ENCODE results near the gene RAD51D. TPM values are rescaled to one million over a fixed set of nuclear protein-coding genes. Genes with fewer than 3 reads are reported as not detected.

Gene RAD51D
- total RNA-seq, 2 experiments from 2014 or later = 19.9 to 31.8 TPM

DNA sequence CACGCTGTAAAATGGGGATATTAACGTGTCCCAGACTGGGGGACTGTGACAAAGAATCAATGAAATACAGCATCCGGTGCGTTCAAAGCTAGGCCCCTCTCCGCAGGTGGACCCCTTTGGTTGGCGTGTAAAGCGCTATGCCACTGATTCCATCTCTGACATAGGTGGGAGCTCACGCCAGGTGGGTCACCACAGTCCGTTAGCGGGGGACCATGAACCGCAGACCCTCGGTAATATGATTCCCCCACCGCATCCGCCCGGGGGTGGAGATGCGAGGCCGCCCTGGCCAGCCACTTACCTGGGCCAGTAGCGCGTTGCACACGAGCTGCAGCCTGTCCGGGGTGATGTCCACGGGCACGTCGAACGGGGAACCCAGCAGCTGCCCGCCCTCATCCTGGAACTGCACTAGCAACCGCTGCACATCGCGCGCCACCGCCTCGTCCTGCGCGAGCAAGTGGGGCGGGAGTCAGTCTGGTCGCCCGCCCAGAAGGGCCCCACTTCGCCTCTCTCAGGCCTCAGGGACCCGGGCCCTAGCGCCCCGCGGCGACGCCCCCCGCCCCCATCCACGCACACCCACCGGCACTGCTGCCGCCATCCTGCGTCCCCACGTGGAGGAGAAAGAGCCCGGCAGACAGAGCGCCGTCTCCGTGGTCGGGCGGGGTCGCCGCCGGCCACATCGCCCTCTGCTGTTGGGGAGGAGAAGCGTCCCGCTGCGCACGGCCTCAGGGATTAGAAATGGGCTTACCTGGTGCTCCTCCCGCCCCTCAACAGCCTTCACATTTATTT is 22.2 kb upstream of the RAD51D start, which contains the start of gene NLE1:
TSS of gene NLE1 (minus strand) at position 623 of the 786 bp plus-strand sequence. CDS start at position 595, 28 bp downstream.
- Mint-ChIP-seq H3K36me3 (ENCODE audit: low read depth) (peaks cover 26% of the 10 kb centered on the region), H3K4me3 (peak within 1 kb of the TSS; percentile 80), H3K27ac (peak within 1 kb of the TSS; percentile 81), H3K9me3 (ENCODE audit: low read depth) (no peaks in the 10 kb centered on the region), H3K4me1 (peaks cover 14% of the 10 kb centered on the region), H3K27me3 (no peaks in the 10 kb centered on the region)
- POLR2A ChIA-PET = interaction anchor here (0.8 to 1.6 kb wide), 3 partner anchors 11 to 119 kb away, joined by 3 to 5 read pairs (median 3); no protein-coding TSS in a partner anchor
- CTCF ChIA-PET = interaction anchor here (0.6 to 1.8 kb wide), 10 partner anchors 11 to 307 kb away, joined by 3 to 5 read pairs (median 3); partner anchors contain the start of genes RAD51D, SLFN13 and SLFN5
- intact Hi-C loops (cut with DNase I, micrococcal nuclease) = loop anchor here in 1 of 2 experiments (1.0 to 5.0 kb wide), 13 partner anchors 53 to 667 kb away; partner anchors contain the start of genes AP2B1, LIG3, PEX12 and RASL10B
- DNase-seq (peak; percentile 94), ATAC-seq (peak; percentile 93)

DNA sequence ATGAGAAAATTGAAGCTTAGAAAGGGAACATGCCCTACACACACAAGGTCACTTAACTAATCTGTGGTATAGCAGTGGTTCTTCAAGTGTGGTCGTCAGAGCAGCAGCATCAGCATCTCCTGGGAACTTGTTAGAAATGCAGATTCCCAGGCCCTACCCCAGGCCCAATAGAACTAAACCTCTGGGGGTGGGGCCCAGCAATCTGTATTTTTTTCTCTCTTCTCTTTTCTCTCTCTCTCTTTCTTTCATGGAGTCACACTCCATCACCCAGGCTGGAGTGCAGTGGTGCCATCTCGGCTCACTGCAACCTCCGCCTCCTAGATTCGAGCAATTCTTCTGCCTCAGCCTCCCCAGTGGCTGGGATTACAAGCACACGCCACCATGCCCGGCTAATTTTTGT is 18.6 kb upstream of the RAD51D start:
- no peaks in the 10 kb centered on the region for H3K27me3 Mint-ChIP-seq
- no peaks in the 10 kb centered on the region for H3K9me3 Mint-ChIP-seq (ENCODE audit: low read depth)
- intact Hi-C loops (cut with DNase I, micrococcal nuclease) = no loop called here
- no peak for ATAC-seq
- no peak overlapping the region for H3K27ac Mint-ChIP-seq
- no peak overlapping the region for H3K4me3 Mint-ChIP-seq
- ChIA-PET POLR2A (no interaction called here), CTCF (interaction anchor here (0.9 kb wide), 1 partner anchor 47 kb away, joined by 3 read pairs; no protein-coding TSS in a partner anchor)
- peaks cover 52% of the 10 kb centered on the region for H3K36me3 Mint-ChIP-seq (ENCODE audit: low read depth)
- DNase-seq = no peak
- H3K4me1 Mint-ChIP-seq = peaks cover 11% of the 10 kb centered on the region

GRCh38 chr17:35135322-35135721 is 15.7 kb upstream of the RAD51D start:
- intact Hi-C loops (cut with DNase I, micrococcal nuclease) = no loop called here

DNA sequence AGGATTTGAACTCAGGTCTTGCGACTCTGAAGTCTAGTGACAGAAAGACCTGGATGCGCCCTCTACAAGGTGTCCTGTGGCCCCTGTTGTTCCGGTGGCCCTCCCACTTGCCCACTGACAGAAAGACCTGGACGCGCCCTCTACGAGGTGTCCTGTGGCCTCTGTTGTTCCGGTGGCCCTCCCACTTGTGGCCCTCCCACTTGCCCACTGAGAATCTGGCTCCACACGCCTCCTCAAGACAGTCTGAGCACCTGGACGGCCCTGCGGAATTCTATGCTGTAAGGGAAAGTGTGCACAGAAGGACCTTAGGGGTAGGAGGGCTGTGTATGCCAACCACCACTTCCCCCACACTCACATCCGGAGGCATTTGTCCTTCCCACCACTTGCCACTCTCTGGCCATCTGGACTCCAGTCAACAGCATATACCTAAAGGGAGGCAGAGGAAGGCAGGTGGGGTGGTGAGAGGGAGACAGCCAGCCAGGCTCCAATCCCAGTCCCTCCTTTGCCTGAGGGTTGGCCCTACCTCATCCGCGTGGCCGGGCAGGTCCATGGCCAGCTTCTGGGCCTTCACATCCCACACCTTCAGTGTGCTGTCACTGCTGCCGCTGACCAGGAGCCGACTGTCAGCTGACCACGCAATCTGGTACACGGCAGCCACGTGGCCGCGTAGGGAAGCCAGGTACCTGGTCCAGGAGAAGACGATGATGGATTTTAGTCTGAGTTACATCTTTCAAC is 13.3 kb upstream of the RAD51D start:
- CTCF ChIA-PET = interaction anchor here (0.9 kb wide), 1 partner anchor 9 kb away, joined by 3 read pairs; no protein-coding TSS in a partner anchor

More at GRCh38 chr17:35135322-35135721, 15.7 kb upstream of the RAD51D start:
- CTCF ChIA-PET = no interaction called here
- no peak overlapping the region for H3K4me3 Mint-ChIP-seq
- peaks cover 59% of the 10 kb centered on the region for H3K36me3 Mint-ChIP-seq (ENCODE audit: low read depth)
- H3K9me3 Mint-ChIP-seq (ENCODE audit: low read depth) = no peaks in the 10 kb centered on the region
- H3K4me1 Mint-ChIP-seq = peaks cover 3% of the 10 kb centered on the region
- POLR2A ChIA-PET = no interaction called here
- DNase-seq = no peak
- no peaks in the 10 kb centered on the region for H3K27me3 Mint-ChIP-seq
- H3K27ac Mint-ChIP-seq = no peak overlapping the region
- ATAC-seq = no peak

DNA sequence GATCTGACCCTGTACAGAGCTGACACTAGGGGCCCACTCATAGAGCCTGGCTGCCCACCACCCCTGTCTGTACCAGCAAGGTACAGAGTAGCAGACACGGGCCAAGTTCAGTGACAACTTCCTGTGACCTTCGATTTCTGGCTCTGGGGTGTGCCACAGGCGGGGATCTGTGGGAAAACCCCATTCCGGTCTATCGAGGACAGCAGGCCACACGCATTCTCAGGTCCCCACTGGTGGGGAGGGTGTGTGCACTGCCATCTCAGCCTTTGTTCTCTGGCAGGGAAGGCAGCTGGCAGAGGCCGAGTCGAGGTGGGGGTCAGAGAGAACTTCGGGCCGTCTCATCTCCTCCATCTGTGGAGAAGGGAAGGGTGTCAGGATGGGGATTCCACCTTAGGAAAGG is 12.4 kb upstream of the RAD51D start:
- H3K36me3 Mint-ChIP-seq (ENCODE audit: low read depth) = peaks cover 42% of the 10 kb centered on the region
- CTCF ChIA-PET = no interaction called here
- H3K27ac Mint-ChIP-seq = no peak overlapping the region

More for the DNA sequence above, 13.3 kb upstream of the RAD51D start:
- ATAC-seq = no peak
- no peak for DNase-seq
- POLR2A ChIA-PET = no interaction called here
- Mint-ChIP-seq H3K36me3 (ENCODE audit: low read depth) (peaks cover 45% of the 10 kb centered on the region), H3K27ac (no peak overlapping the region), H3K27me3 (no peaks in the 10 kb centered on the region), H3K4me3 (no peak overlapping the region), H3K9me3 (ENCODE audit: low read depth) (no peaks in the 10 kb centered on the region), H3K4me1 (no peaks in the 10 kb centered on the region)
- intact Hi-C loops (cut with DNase I, micrococcal nuclease) = no loop called here

DNA sequence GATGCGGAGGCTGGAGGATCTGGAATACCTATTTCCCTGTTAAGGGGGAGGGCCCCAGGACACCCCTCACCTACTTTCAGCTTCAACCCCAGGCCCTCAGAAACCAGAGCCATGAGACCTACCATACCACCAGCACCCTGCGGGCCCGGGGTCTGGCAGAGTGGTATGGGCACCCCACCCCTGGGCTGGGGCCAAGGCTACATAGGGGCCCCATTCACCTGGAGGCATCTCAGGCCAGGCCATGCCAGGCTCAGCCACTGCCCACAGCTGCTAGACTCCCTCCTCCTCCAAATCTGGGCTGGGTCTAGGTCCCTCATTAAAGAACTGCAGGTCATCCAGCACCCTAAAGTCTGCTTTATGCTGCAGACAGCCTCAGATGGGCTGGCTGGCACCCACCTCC is 10.7 kb upstream of the RAD51D start:
- H3K9me3 Mint-ChIP-seq (ENCODE audit: low read depth) = no peaks in the 10 kb centered on the region
- DNase-seq = no peak
- H3K27me3 Mint-ChIP-seq = no peaks in the 10 kb centered on the region
- intact Hi-C loops (cut with DNase I, micrococcal nuclease) = no loop called here
- H3K4me3 Mint-ChIP-seq = no peak overlapping the region
- no peaks in the 10 kb centered on the region for H3K4me1 Mint-ChIP-seq
- ChIA-PET POLR2A (interaction anchor here (0.6 to 1.2 kb wide), 4 partner anchors 9 to 77 kb away, joined by 3 to 10 read pairs (median 4); no protein-coding TSS in a partner anchor), CTCF (interaction anchor here (1.1 to 1.9 kb wide), 3 partner anchors 10 to 11 kb away, joined by 3 to 13 read pairs (median 4); partner anchors contain the start of gene RAD51D)
- H3K27ac Mint-ChIP-seq = no peak overlapping the region
- H3K36me3 Mint-ChIP-seq (ENCODE audit: low read depth) = peaks cover 29% of the 10 kb centered on the region
- ATAC-seq = no peak

More for the DNA sequence above, 12.4 kb upstream of the RAD51D start:
- no peaks in the 10 kb centered on the region for H3K27me3 Mint-ChIP-seq
- intact Hi-C loops (cut with DNase I, micrococcal nuclease) = no loop called here
- no peak for ATAC-seq
- H3K4me3 Mint-ChIP-seq = no peak overlapping the region
- DNase-seq = no peak
- H3K9me3 Mint-ChIP-seq (ENCODE audit: low read depth) = no peaks in the 10 kb centered on the region
- POLR2A ChIA-PET = no interaction called here
- H3K4me1 Mint-ChIP-seq = no peaks in the 10 kb centered on the region

- ATAC-seq (peak; percentile 52), DNase-seq (no peak)
- Mint-ChIP-seq H3K9me3 (ENCODE audit: low read depth) (no peaks in the 10 kb centered on the region), H3K36me3 (ENCODE audit: low read depth) (peaks cover 29% of the 10 kb centered on the region), H3K4me3 (no peak overlapping the region), H3K27ac (no peak overlapping the region), H3K27me3 (no peaks in the 10 kb centered on the region), H3K4me1 (no peaks in the 10 kb centered on the region)
- CTCF ChIA-PET = interaction anchor here (1.9 kb wide), 1 partner anchor 10 kb away, joined by 13 read pairs; the partner anchor contains the start of gene RAD51D
- intact Hi-C loops (cut with DNase I, micrococcal nuclease) = no loop called here
- POLR2A ChIA-PET = interaction anchor here (0.6 to 1.2 kb wide), 3 partner anchors 9 to 52 kb away, joined by 3 to 10 read pairs (median 4); no protein-coding TSS in a partner anchor
Observed at GRCh38 chr17:35129973-35130351, 10.3 kb upstream of the RAD51D start.

DNA sequence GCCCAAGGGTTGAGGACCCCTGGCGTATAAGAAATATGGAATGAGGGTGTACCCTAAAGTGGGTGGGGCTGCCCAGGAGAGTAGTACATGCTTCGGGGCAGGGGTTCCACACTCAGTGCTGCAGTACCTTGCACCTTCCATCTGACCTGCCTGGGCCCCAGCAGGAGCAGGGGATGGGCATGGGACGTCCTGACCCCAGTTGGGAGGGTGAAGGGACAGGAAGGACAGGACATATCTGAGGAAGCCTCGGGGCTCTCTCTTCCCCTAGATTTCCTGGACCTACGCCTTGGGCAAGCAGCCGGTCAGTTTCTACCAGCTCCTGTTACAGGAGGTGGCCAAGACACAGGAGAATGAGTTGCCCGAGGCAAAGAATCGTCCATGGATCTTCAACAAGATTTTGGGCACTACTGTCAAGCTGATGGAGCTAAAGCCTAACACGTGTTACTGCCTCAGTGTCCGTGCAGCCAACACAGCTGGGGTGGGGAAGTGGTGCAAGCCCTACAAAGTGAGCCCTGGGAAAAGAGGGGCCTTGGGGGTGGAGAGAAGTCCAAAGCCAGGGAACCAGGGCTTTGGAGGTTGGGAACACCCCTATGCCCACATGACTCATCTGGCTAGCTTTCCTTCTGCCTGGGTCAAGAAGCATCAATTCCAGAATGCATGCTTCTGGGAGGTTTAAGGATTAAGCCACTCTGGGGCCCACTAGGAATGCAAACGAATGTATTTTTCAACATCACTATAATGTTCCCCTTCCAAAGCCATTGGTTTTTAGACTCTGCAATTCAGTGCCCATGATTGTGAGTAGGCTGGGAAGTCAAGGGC is 9.7 kb upstream of the RAD51D start:
- Mint-ChIP-seq H3K27me3 (no peaks in the 10 kb centered on the region), H3K4me1 (no peaks in the 10 kb centered on the region), H3K9me3 (ENCODE audit: low read depth) (no peaks in the 10 kb centered on the region), H3K27ac (no peak overlapping the region), H3K36me3 (ENCODE audit: low read depth) (peaks cover 25% of the 10 kb centered on the region), H3K4me3 (no peak overlapping the region)
- ATAC-seq = no peak
- ChIA-PET POLR2A (no interaction called here), CTCF (interaction anchor here (0.6 to 1.9 kb wide), 3 partner anchors 9 to 104 kb away, joined by 3 to 13 read pairs (median 5); partner anchors contain the start of gene RAD51D)
- DNase-seq = no peak
- intact Hi-C loops (cut with DNase I, micrococcal nuclease) = no loop called here

- DNase-seq (no peak), ATAC-seq (no peak)
- intact Hi-C loops (cut with DNase I, micrococcal nuclease) = no loop called here
- ChIA-PET CTCF (interaction anchor here (0.7 to 1.2 kb wide), 2 partner anchors 8 to 45 kb away, joined by 3 to 5 read pairs; partner anchors contain the start of gene RAD51D), POLR2A (interaction anchor here (1.0 kb wide), 1 partner anchor 9 kb away, joined by 3 read pairs; the partner anchor contains the start of gene RAD51D)
- Mint-ChIP-seq H3K36me3 (ENCODE audit: low read depth) (peaks cover 13% of the 10 kb centered on the region), H3K9me3 (ENCODE audit: low read depth) (no peaks in the 10 kb centered on the region), H3K4me3 (no peak overlapping the region), H3K27me3 (no peaks in the 10 kb centered on the region), H3K4me1 (no peaks in the 10 kb centered on the region), H3K27ac (no peak overlapping the region)
Observed at GRCh38 chr17:35127751-35128514, 8.3 kb upstream of the RAD51D start.

DNA sequence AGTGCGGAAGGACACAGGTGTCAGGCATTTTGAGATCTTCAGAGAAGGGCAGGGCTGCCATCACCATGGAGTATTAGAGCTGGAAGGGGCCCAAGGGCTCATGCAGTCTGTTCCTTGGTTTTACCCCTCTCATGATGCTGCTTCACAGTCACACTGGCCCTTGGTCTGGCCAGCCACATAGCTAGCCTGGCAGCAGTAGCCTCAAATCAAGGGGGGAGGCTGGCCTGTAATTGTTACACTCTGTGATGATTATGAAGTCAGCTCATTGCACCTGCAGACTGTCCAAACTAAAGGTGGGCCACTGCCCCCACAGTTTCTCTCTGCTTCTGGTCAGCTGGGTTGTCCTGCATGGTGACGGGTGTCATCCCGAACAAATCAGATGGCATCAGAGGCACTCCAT is 1.7 kb upstream of the RAD51D start, which contains the start of gene FNDC8:
TSS of gene FNDC8 (plus strand) at position 301 of the 400 bp plus-strand sequence. CDS start at position 380, 79 bp downstream.
- no peaks in the 10 kb centered on the region for H3K27me3 Mint-ChIP-seq
- CTCF ChIA-PET = interaction anchor here (0.6 to 1.8 kb wide), 2 partner anchors 423 to 577 kb away, joined by 3 to 4 read pairs; no protein-coding TSS in a partner anchor
- H3K36me3 Mint-ChIP-seq (ENCODE audit: low read depth) = peaks cover 10% of the 10 kb centered on the region
- H3K27ac Mint-ChIP-seq = no peak within 1 kb of the TSS
- ATAC-seq (no peak), DNase-seq (no peak)
- H3K9me3 Mint-ChIP-seq (ENCODE audit: low read depth) = no peaks in the 10 kb centered on the region
- H3K4me3 Mint-ChIP-seq = no peak within 1 kb of the TSS
- H3K4me1 Mint-ChIP-seq = peaks cover 29% of the 10 kb centered on the region
- intact Hi-C loops (cut with DNase I, micrococcal nuclease) = no loop called here
- POLR2A ChIA-PET = no interaction called here
